Erythroblast (primary cell): Measurements from ENCODE around the gene GPSM1.

Source experiments
- GATA1 ChIP-seq: IDR thresholded peaks from 2 replicates; pipeline ENCODE4 v1.6.1; 2011; ENCODE audit warnings: low read depth, mild to moderate bottlenecking, control low read depth, low read length, moderate library complexity
- POLR2A ChIP-seq: IDR thresholded peaks from 2 replicates; pipeline ENCODE4 v1.6.1; 2011; ENCODE audit warnings: mild to moderate bottlenecking, low read length

DNA sequence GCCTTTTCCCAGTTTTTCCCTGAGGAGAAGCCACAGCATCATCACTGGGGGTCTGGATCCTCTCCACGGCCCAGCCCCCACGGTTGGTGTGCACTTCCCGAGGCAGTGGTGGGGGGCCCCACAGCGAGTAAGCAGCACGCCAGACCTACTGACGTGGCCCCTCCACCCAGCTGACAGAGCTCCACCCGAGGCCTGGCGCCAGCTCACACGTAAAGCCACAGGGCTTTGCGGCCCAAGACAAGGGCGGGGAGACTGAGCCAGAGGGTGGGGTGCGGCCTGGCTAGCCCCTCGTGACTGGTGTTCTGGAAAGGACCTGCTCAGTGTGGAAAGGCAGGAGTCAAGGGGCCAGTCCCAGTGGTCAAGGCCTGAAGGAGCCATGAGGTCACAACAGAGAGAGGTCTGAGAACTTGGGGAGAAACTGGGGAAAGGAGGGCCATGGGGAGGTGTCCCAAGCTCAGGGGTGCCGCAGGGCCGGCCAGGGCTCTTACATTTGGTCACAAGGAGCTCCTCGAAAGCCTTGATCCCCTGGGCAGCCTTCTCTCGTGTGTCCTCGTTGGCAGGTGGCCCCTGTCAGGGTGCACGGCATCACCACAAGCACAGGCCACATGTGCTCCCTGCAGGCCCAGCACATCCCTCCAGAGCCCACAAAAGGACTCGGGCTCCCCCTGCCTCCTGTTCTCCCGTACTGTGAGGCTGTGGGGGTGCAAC, 67.1 kb downstream of the GPSM1 start:
- TF ChIP-seq POLR2A (no peak), GATA1 (no peak)
